RWPE1 (cell line): ENCODE data around the gene ANKRD49.

Experiments used
- CTCF ChIA-PET: fragments of 350-600 bp; sonication (Branson Sonifier 250); formaldehyde crosslinking; extraction: SDS; loops from one replicate; lab custom pipeline; 2021; lab: Yijun Ruan, JAX
- POLR2A ChIA-PET: fragments of 400-600 bp; formaldehyde crosslinking; extraction: SDS; loops from one replicate; lab custom pipeline; 2020; ENCODE audit warnings: antibody characterized with exemption; ENCODE audit not compliant: low non-redundant PET; lab: Yijun Ruan, JAX
- DNase-seq: peaks from one replicate; pipeline ENCODE4 v3.0.0; 2012; ENCODE audit warnings: low spot score
- H3K27ac ChIP-seq: fragments of 450-650 bp; 2 replicates; pipeline ENCODE4 v1.5.1; 2017
- CTCF ChIP-seq: fragments of 450-650 bp; conservative IDR thresholded peaks from 2 replicates; pipeline ENCODE4 v1.5.1; 2017; ENCODE audit warnings: low read depth, mild to moderate bottlenecking

The ANKRD49 gene

DNA sequence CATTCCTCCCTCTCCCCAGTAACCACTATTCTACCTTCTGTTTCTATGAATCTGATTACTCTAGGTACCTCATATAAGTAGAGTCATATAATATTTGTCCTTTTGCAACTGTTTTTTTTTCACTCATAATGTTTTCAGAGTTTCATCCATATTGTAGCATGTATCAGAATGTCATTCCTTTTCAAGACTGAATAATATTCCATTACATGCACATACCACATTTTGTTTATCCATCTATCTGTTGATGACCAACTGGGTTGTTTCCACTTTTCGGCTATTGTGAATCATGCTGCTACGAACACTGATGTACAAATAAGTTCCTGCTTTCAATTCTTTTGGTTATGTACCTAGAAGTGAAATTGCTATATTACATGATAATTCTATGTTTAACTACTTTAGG, 40.8 kb upstream of the ANKRD49 start:
- no peak for DNase-seq
- ChIA-PET CTCF (no interaction called here), POLR2A (no interaction called here)
- H3K27ac ChIP-seq: no peak overlapping the region
- TF ChIP-seq CTCF: no peak

DNA sequence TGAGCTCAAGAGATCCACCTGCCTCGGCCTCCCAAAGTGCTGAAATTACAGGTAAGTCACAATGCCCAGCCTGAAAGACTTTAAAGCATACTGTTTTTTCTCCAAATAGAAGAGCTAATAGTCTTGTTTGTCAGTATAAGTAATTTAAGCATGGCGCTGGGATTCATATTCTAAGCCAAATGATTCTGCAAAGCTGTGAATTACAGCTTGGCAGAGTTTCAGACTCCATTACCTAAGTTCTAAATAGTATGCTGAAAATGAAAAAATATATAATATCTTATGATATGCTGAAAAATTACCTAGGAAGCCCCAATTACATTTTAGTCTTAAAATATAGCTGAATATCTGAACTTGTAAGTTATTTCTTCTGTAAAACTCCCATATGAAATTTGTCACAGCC, 39.5 kb upstream of the ANKRD49 start:
- no peak for TF ChIP-seq CTCF
- CTCF ChIA-PET: interaction anchor here (0.9 kb wide), 1 partner anchor 559 kb away, joined by 3 read pairs; no protein-coding TSS in a partner anchor
- DNase-seq: no peak
- H3K27ac ChIP-seq: no peak overlapping the region
- POLR2A ChIA-PET: no interaction called here

DNA sequence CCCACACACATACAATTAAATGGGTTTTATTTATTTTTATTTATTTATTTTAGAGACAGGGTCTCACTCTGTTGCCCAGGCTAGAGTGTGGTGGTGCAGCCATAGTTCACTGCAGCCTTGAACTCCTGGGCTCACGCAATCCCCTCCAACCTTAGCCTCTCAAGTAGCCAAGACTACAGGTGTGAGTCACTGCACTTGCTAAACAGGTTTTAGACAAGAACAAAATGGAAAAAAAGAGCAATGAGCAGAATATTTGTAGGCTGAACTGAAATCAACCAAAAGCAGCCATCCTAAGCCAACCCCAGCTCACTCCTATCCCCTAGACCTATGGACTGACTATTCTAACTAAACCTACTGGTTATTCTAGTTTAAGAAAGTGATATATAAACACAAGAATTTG, 37.9 kb upstream of the ANKRD49 start:
- TF ChIP-seq CTCF: no peak
- CTCF ChIA-PET: no interaction called here
- no peak overlapping the region for H3K27ac ChIP-seq
- DNase-seq: peak; percentile 33
- POLR2A ChIA-PET: no interaction called here

- DNase-seq: no peak
- no peak for TF ChIP-seq CTCF
- ChIA-PET CTCF (interaction anchor here (0.6 to 0.7 kb wide), 2 partner anchors 11 to 449 kb away, joined by 3 to 4 read pairs; no protein-coding TSS in a partner anchor), POLR2A (no interaction called here)
- H3K27ac ChIP-seq: no peak overlapping the region
Measured at GRCh38 chr11:94457118-94458029, 36.4 kb upstream of the ANKRD49 start.

DNA sequence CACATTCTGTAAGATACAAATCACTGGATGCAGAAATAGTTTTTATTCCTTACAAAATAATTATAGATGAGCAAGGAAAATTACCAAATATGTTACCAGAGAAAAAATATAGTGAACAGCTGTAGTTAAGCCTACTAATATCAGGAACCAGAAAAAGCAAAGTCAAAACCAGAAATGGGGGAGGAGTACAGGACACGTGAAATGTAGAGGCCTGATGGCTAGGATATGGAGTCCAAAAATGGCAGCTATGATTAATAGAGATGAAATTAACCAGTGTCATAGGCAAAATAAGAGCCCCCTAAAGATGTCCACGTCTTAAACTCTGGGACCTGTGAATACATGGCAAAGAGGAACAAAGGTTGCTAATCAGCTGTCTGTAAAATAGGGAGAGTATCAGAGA, 34.2 kb upstream of the ANKRD49 start:
- no peak for DNase-seq
- no peak for TF ChIP-seq CTCF
- POLR2A ChIA-PET: no interaction called here
- CTCF ChIA-PET: interaction anchor here (0.7 kb wide), 1 partner anchor 511 kb away, joined by 3 read pairs; no protein-coding TSS in a partner anchor
- H3K27ac ChIP-seq: no peak overlapping the region

DNA sequence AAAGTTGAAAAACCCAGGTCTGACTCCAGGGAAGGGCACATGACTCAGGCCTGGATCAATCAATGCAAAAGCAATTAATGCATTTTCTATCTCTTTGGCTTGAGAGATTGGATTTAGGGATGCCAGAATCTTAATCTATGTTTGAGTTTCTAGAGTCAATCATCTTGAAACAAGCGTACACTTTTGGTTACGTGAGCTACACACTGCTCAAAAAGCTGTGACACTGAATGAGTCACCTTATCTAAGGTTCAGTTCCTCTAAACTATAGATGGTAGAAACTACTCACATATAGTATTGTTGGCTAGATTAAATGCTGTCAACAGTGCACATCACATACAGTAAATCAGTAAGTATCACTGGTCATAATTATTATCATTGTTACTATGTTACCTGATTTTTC, 24.4 kb upstream of the ANKRD49 start:
- no peak for DNase-seq
- ChIA-PET CTCF (no interaction called here), POLR2A (no interaction called here)
- no peak for TF ChIP-seq CTCF
- H3K27ac ChIP-seq: no peak overlapping the region
